Transverse colon (tissue), 3 donors: ENCODE results near the gene RFX1.

ENCODE experiments used
- CTCF ChIP-seq, 5 experiments: fragments of 200-600 bp in 3 of 5; fragments of 450-650 bp in 2 of 5; sonication (generic) in 3 of 5; IDR thresholded peaks; 1 replicate in 2 of 5; 2 replicates in 3 of 5; pipeline ENCODE4 v1.5.1; 2016 to 2017; ENCODE audit warnings: antibody characterized with exemption in 5 of 5, inconsistent platforms in 3 of 5, mild to moderate bottlenecking in 2 of 5, moderate library complexity in 1 of 5
- POLR2A ChIP-seq: fragments of 450-650 bp; IDR thresholded peaks from one replicate; pipeline ENCODE4 v1.6.1; 2016; ENCODE audit warnings: antibody characterized with exemption, mild to moderate bottlenecking, moderate library complexity

- TF ChIP-seq POLR2A (no peak), CTCF (IDR thresholded peaks at IDR 0.05) (peak; percentile 71 to 89 (median 80))
Measured at GRCh38 chr19:14048443-14049153, 42.5 kb upstream of the RFX1 start.
